HG03135 (cell line): ENCODE data around the gene IL4I1.
"Not testable (repeated sequence)": the region's sequence is repeated elsewhere in the genome, so short reads cannot be mapped to it uniquely, and the experiment has no call there.

Source experiments
- ATAC-seq: cut with Tn5 transposase; IDR thresholded peaks from one replicate; pipeline ENCODE4 v1.9.1; 2021; ENCODE audit warnings: mild to moderate bottlenecking, moderate library complexity; ENCODE audit not compliant: unreplicated experiment

IL4I1 gene

GRCh38 chr19:49896863-49897621 lies at the start of gene IL4I1:
Gene IL4I1 (minus strand): TSS chr19:49896887. CDS start chr19:49896160, 727 bp downstream.
- ATAC-seq = peak; percentile 51

GRCh38 chr19:49946415-49946814 lies 49.7 kb upstream of the IL4I1 start:
- ATAC-seq = no peak

GRCh38 chr19:49944567-49944966 lies 47.9 kb upstream of the IL4I1 start:
- not testable (repeated sequence) for ATAC-seq

GRCh38 chr19:49940482-49940791 lies 43.8 kb upstream of the IL4I1 start:
- ATAC-seq = no peak

GRCh38 chr19:49939721-49940481 lies 43.2 kb upstream of the IL4I1 start:
- ATAC-seq = no peak

- ATAC-seq = no peak
Measured at GRCh38 chr19:49938662-49939061, 42.0 kb upstream of the IL4I1 start.

- ATAC-seq = peak; percentile 55
Measured at GRCh38 chr19:49937750-49938381, 41.2 kb upstream of the IL4I1 start.

GRCh38 chr19:49936549-49936948 lies 39.9 kb upstream of the IL4I1 start:
- no peak for ATAC-seq

GRCh38 chr19:49933643-49934042 lies 37.0 kb upstream of the IL4I1 start:
- no peak for ATAC-seq

GRCh38 chr19:49932731-49933131 lies 36.0 kb upstream of the IL4I1 start:
- no peak for ATAC-seq

- no peak for ATAC-seq
Measured at GRCh38 chr19:49932041-49932451, 35.4 kb upstream of the IL4I1 start.

- ATAC-seq = no peak
Measured at GRCh38 chr19:49931293-49932040, 34.8 kb upstream of the IL4I1 start.

- ATAC-seq = no peak
Measured at GRCh38 chr19:49930483-49931011, 33.9 kb upstream of the IL4I1 start.

- ATAC-seq = peak; percentile 72
Measured at GRCh38 chr19:49929611-49930482, 33.2 kb upstream of the IL4I1 start.

GRCh38 chr19:49929121-49929610 lies 32.5 kb upstream of the IL4I1 start, which contains the start of the genes ATF5 and NUP62:
Gene ATF5 (plus strand): TSS chr19:49929205. CDS start chr19:49930851, 1,646 bp downstream.
Gene NUP62 (minus strand): TSS chr19:49929504. CDS start chr19:49909807, 19,697 bp downstream.
- peak; percentile 41 for ATAC-seq

- no peak for ATAC-seq
Measured at GRCh38 chr19:49927526-49928264, 31.0 kb upstream of the IL4I1 start.

- ATAC-seq = no peak
Measured at GRCh38 chr19:49926515-49926914, 29.8 kb upstream of the IL4I1 start.

- no peak for ATAC-seq
Measured at GRCh38 chr19:49925486-49925885, 28.8 kb upstream of the IL4I1 start.

- not testable (repeated sequence) for ATAC-seq
Measured at GRCh38 chr19:49924881-49925210, 28.2 kb upstream of the IL4I1 start.
